AG10803 (cell line): ENCODE measurements around the gene SPATA22.
"Not testable (repeated sequence)": the region's sequence is repeated elsewhere in the genome, so short reads cannot be mapped to it uniquely, and the experiment has no call there.

Source experiments
- DNase-seq: peaks from one replicate; pipeline ENCODE4 v3.0.0; 2010; ENCODE audit warnings: low read depth
- H3K4me3 ChIP-seq: 2 replicates; pipeline ENCODE4 v1.5.1; 2011; ENCODE audit warnings: mild to moderate bottlenecking, low read length, control low read depth
- TF ChIP-seq, protein P1 (sequence below): conservative IDR thresholded peaks from 2 replicates; pipeline ENCODE4 v1.5.1; 2011; ENCODE audit warnings: mild to moderate bottlenecking, low read length, control low read depth, inconsistent platforms

The SPATA22 gene, protein sequence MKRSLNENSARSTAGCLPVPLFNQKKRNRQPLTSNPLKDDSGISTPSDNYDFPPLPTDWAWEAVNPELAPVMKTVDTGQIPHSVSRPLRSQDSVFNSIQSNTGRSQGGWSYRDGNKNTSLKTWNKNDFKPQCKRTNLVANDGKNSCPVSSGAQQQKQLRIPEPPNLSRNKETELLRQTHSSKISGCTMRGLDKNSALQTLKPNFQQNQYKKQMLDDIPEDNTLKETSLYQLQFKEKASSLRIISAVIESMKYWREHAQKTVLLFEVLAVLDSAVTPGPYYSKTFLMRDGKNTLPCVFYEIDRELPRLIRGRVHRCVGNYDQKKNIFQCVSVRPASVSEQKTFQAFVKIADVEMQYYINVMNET

DNA sequence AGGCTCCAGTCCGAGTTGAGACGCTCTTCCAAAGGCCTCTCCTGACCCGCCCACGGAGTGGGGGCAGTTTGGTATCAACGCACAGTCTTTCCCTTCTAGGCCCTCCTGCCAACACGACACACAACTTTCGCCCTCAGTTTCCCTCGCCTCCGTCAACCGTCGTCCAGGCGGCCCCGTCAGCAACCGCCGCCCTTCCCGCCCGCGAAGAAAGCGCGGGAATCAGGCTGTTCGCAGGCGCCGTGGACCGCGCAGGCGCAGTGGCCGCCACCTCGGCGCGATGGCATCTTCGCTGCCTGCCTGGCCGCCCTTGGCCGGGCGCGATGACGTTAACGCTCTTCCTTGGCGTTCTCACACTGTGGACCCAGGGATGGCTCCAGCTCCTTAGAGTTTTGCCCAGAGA, at the start of gene SPATA22:
Gene SPATA22, minus strand, starts transcription at position 221 of the 400 bp plus-strand sequence. CDS start 2,494 bp downstream, outside the sequence.
- H3K4me3 ChIP-seq: no peak within 1 kb of the TSS
- TF ChIP-seq, protein P1, sequence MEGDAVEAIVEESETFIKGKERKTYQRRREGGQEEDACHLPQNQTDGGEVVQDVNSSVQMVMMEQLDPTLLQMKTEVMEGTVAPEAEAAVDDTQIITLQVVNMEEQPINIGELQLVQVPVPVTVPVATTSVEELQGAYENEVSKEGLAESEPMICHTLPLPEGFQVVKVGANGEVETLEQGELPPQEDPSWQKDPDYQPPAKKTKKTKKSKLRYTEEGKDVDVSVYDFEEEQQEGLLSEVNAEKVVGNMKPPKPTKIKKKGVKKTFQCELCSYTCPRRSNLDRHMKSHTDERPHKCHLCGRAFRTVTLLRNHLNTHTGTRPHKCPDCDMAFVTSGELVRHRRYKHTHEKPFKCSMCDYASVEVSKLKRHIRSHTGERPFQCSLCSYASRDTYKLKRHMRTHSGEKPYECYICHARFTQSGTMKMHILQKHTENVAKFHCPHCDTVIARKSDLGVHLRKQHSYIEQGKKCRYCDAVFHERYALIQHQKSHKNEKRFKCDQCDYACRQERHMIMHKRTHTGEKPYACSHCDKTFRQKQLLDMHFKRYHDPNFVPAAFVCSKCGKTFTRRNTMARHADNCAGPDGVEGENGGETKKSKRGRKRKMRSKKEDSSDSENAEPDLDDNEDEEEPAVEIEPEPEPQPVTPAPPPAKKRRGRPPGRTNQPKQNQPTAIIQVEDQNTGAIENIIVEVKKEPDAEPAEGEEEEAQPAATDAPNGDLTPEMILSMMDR: no peak
- no peak for DNase-seq

DNA sequence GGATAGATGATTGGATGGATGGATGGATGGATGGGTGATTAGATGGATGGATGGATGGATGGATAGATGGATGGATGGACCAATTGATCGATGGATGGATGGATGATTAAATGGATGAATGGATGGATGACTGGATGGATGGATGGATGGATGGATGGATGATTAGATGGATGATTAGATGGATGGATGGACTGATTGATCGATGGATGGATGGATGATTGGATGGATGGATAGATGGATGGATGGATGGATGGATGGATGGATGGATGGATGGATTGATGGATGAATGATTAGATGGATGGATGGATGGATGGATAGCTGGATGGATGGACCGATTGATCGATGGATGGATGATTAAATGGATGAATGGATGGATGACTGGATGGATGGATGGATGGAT, 47.9 kb upstream of the SPATA22 start:
- not testable (repeated sequence) for DNase-seq, H3K4me3 ChIP-seq

GRCh38 chr17:3514873-3515272, 43.3 kb upstream of the SPATA22 start:
- DNase-seq: no peak

GRCh38 chr17:3514167-3514566, 42.5 kb upstream of the SPATA22 start:
- not testable (repeated sequence) for H3K4me3 ChIP-seq, DNase-seq

More at GRCh38 chr17:3514873-3515272, 43.3 kb upstream of the SPATA22 start:
- TF ChIP-seq, protein P1: no peak
- no peak overlapping the region for H3K4me3 ChIP-seq

DNA sequence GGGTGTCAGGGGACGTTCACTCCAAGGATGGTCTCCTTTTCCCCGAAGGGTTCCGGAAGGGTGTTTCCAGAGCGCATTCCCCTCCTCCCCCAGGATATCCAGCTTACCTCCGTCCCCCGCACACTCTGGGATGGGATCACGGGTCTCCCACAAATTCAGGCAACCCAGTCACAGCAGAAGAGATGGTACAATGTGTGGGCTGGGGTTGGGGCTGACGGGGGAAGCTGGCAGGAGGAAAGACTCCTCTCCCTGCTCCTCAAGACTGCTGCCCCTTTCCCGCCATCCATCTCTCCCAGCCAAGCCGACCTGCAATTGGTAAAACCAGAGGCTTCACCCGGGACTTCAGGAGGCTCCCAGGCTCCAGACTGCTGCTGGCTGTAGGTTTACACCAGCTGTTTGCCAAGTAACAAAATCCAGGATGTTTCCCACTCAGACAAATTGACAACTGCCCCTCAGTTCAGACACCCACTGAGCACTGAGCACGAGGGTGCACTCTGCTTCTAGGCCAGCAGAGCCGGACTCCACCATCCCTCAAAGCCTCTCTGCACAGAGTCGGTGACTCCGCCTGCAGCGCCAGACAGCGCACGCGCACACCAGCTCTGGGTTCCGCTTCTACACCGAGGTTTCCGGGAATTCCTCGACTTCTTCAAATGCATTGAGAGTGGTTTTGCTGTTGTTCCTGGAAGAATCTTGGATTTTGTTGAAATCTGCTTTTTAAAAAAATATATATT, 41.9 kb upstream of the SPATA22 start:
- TF ChIP-seq, protein P1: no peak
- H3K4me3 ChIP-seq: no peak overlapping the region
- no peak for DNase-seq

DNA sequence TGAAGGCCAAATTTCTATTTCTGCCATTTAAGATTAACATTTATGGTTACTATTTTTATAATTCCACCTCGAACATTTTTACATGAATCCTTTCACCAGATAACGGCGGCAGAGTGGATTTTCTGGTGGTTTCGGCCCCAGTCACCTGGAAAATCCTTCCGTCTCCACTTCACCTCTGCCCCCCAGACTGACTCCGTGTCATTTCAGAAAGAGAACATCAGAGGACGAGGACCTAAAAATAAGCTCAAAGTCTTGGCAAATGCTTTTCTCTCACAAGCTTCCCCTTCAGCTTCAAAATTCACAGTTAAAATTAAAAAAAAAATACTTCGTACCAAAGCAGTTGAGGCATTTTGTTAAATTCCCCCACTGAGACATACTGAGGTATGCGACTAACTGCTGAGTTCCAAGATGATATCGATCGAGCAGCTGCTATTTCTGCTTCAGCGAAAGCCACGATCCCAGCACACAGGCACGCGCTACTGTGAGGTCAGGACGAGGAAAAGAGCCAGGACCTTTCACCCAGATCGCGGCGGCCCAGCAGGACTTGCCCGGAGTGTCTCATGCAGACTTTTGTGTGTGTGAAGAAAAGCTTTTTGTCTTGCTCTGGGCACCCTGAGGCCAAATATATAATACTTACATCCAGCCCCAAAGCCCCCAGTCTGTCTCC, 41.0 kb upstream of the SPATA22 start:
- TF ChIP-seq, protein P1: no peak
- DNase-seq: peak; percentile 92
- H3K4me3 ChIP-seq: no peak overlapping the region

- peak; percentile 95 for DNase-seq
- TF ChIP-seq, protein P1: no peak
- H3K4me3 ChIP-seq: no peak overlapping the region
Observed at GRCh38 chr17:3511852-3512504, 40.4 kb upstream of the SPATA22 start.
